Measurements from ENCODE around the gene HDAC10. TPM values are rescaled to one million over a fixed set of nuclear protein-coding genes. Genes with fewer than 3 reads are reported as not detected.

The HDAC10 gene
- total and polyA plus RNA-seq, 7 donors = 4.3 to 19.4 (median 13.5) TPM

DNA sequence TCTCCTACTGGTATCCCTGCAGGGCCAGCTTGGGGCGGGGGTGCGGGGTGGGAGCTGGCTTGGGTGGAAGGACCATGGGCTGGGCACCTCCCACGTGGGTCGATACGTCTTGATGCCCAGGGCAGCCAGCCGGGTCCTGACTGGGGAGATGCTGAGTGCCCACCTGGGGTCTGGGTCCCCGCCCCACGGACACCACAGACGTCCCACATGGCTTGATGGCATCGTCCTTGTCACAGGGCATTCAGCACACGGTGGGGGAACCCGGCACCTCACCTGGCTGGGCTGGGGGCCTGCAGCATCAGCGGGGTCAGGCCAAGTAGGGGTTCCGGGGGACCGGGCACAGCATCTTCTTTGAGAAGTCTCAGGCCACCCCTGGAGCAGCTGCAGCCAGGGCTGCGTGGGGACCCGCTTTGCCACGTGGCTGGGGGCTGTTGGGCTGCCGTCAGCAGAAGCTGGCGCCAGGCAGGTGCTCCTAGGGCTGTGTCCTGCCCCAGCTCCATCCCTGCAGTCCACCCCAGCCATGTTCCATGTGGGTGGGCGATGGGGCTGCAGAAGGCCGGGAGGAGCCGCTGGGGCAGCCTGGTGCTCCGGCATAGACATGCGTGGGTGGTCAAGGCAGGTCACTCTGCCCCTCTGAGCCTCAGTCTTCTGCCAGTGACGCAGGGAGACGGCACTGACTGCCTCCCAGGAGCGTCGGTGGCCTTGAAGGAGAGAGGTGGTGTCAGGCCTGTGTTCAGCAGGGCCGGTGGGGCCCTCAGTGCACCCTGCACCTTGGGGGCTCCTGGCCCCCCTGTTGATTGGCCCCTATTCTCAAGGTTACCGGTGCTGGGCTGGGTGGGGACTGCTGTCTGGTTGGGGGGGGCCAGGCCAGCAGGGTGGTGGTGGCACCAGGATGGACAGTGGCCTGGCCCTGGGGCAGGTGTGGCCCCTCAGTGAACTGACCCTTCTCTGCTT is 41.8 kb downstream of the HDAC10 start:
- Histone ChIP-seq H3K4me1 (peaks cover 26% of the 10 kb centered on the region), H3K27ac (no peak overlapping the region), H3K36me3 (ENCODE audit: insufficient read depth in 1 of 2, low read depth in 1 of 2) (peaks cover 0 to 87% of the 10 kb centered on the region in 2 donors), H3K27me3 (ENCODE audit: insufficient read depth in 3 of 3, low read length in 2 of 3) (no peaks in the 10 kb centered on the region), H3K4me3 (no peak overlapping the region), H3K9me3 (no peaks in the 10 kb centered on the region)
- TF ChIP-seq, protein P1, sequence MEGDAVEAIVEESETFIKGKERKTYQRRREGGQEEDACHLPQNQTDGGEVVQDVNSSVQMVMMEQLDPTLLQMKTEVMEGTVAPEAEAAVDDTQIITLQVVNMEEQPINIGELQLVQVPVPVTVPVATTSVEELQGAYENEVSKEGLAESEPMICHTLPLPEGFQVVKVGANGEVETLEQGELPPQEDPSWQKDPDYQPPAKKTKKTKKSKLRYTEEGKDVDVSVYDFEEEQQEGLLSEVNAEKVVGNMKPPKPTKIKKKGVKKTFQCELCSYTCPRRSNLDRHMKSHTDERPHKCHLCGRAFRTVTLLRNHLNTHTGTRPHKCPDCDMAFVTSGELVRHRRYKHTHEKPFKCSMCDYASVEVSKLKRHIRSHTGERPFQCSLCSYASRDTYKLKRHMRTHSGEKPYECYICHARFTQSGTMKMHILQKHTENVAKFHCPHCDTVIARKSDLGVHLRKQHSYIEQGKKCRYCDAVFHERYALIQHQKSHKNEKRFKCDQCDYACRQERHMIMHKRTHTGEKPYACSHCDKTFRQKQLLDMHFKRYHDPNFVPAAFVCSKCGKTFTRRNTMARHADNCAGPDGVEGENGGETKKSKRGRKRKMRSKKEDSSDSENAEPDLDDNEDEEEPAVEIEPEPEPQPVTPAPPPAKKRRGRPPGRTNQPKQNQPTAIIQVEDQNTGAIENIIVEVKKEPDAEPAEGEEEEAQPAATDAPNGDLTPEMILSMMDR (IDR thresholded peaks at IDR 0.05) = no peak
- intact Hi-C loops (cut with DNase I) = loop anchor here (2.0 to 10.0 kb wide), 6 partner anchors 33 to 442 kb away; no protein-coding TSS in a partner anchor
- ATAC-seq (peak; percentile 1 to 6 (median 2)), DNase-seq (peak in 1 of 2 donors; percentile 55)
- 72 to 82% (median 72%) methylated on average over 30 to 31 of the region's 31 CpGs for WGBS, 3 donors

DNA sequence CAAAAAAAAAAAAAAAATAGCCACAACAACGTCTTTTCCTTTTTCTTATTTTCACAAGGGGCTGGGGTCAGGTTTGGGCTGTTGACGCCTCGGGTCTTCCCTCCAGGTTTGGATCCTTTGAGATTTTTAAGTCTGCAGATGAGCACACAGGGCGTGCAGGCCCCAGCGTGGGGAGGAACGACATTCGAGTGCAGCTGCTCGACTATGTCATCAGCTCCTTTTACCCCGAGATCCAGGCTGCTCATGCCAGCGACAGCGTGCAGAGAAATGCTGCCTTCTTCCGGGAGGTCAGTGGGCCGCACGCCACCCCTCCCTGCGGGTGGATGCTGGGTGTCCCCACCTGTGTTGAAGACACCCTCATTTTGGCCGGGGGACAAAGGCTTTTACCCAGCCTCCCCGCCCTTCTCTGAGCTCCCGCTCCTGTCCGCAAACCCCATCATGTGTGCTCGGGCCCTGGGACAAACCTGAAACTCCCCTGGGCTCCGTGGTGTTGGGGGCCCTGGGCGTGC is 42.6 kb downstream of the HDAC10 start:
- H3K27ac ChIP-seq = peak overlapping the region; percentile 1
- ATAC-seq (peak in 1 of 4 donors; percentile 12), DNase-seq (no peak)
- H3K36me3 ChIP-seq (ENCODE audit: insufficient read depth in 1 of 2, low read depth in 1 of 2) = peaks cover 0 to 87% of the 10 kb centered on the region in 2 donors
- intact Hi-C loops (cut with DNase I) = loop anchor here (2.0 to 10.0 kb wide), 6 partner anchors 34 to 441 kb away; no protein-coding TSS in a partner anchor
- no peaks in the 10 kb centered on the region for H3K9me3 ChIP-seq
- 56 to 62% (median 59%) methylated on average over 22 of the region's 22 CpGs for WGBS, 3 donors
- H3K4me1 ChIP-seq = peaks cover 26% of the 10 kb centered on the region
- TF ChIP-seq, protein P1 (IDR thresholded peaks at IDR 0.05) = no peak
- no peaks in the 10 kb centered on the region for H3K27me3 ChIP-seq (ENCODE audit: insufficient read depth in 3 of 3, low read length in 2 of 3)
- no peak overlapping the region for H3K4me3 ChIP-seq

DNA sequence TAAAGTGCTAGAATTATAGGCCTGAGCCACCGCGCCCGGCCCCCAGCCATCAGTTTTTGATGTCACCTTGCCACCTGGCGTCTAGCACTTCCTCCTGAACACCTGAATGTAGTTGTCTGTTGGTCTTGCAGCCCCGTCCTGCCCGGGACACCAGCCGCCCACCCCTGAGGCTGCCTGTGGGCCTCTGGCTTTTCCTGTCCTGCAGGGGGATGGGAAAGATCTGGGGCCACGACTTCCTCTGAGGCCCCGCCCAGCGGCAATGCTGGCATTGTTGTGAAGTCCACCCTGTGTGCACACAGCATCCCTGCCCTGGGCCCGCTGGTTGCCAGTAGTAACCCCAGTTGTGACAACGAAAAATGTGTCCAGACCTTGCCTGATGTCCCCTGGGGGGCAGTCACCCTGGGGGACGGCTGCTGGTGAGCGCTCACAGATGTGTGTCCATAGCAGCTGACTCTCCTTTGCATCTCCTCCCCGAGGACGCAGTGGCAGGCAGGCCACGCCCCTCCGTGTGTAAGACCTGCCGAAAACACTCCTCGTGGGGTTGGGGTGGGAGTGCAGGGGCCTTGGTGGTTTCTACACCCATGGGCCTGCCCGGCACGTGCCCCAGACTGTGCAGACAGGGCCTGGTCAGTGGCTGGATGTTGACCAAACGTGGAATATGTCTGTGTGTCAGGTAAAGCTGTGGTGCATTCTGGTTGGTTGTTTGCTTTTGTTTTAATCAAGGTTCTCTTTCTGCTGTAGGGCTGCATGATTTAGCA is 43.5 kb downstream of the HDAC10 start:
- Histone ChIP-seq H3K9me3 (no peaks in the 10 kb centered on the region), H3K4me3 (no peak overlapping the region), H3K36me3 (ENCODE audit: insufficient read depth in 1 of 2, low read depth in 1 of 2) (peaks cover 0 to 86% of the 10 kb centered on the region in 2 donors), H3K27me3 (ENCODE audit: insufficient read depth in 3 of 3, low read length in 2 of 3) (no peaks in the 10 kb centered on the region), H3K27ac (peak overlapping the region; percentile 1), H3K4me1 (peaks cover 28% of the 10 kb centered on the region)
- 60 to 67% (median 61%) methylated on average over 23 of the region's 23 CpGs for WGBS, 3 donors
- DNase-seq = peak in 1 of 2 donors; percentile 56
- intact Hi-C loops (cut with DNase I) = loop anchor here (2.0 to 10.0 kb wide), 6 partner anchors 35 to 440 kb away; no protein-coding TSS in a partner anchor
- ATAC-seq = no peak
- TF ChIP-seq, protein P1 (IDR thresholded peaks at IDR 0.05) = no peak

DNA sequence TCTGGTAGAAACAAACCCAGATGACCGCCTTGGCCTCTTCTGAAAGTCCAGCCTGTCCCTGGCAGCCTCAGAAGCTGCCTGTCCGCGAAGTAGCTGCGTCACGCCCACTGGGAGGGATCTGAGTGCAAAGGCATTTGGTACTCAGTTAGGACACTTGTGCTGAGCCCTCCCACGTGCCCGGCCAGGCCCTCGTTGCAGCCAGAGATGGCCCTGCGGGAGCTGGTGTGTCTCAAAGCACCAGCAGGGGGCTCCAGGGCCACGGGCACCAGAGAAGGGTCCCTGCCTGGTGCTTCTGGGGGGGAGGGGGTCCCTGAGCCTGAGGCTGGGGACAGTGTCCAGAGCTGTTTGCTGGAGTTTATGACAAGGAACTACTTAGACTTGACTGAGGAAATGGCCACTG is 44.5 kb downstream of the HDAC10 start:
- H3K36me3 ChIP-seq (ENCODE audit: insufficient read depth in 1 of 2, low read depth in 1 of 2) = peaks cover 0 to 76% of the 10 kb centered on the region in 2 donors
- H3K9me3 ChIP-seq = no peaks in the 10 kb centered on the region
- H3K4me1 ChIP-seq = peaks cover 33% of the 10 kb centered on the region
- whole genome bisulfite sequencing, 3 donors = 20 to 40% (median 32%) methylated on average over 10 of the region's 10 CpGs
- H3K4me3 ChIP-seq = no peak overlapping the region
- H3K27me3 ChIP-seq (ENCODE audit: insufficient read depth in 3 of 3, low read length in 2 of 3) = no peaks in the 10 kb centered on the region
- DNase-seq (peak; percentile 76 to 93), ATAC-seq (peak; percentile 75 to 85 (median 80))
- H3K27ac ChIP-seq = peak overlapping the region; percentile 49
- TF ChIP-seq, protein P1 (IDR thresholded peaks at IDR 0.05) = peak; percentile 63
- intact Hi-C loops (cut with DNase I) = loop anchor here (5.0 to 10.0 kb wide), 4 partner anchors 36 to 439 kb away; no protein-coding TSS in a partner anchor

Data from psoas muscle (tissue), 8 donors.